HG03565 (cell line): ENCODE data around the gene TMEM163.
"Not testable (repeated sequence)": the region's sequence is repeated elsewhere in the genome, so short reads cannot be mapped to it uniquely, and the experiment has no call there.

Experiments used
- ATAC-seq: cut with Tn5 transposase; IDR thresholded peaks from one replicate; pipeline ENCODE4 v1.9.1; 2021; ENCODE audit warnings: mild to moderate bottlenecking, moderate library complexity; ENCODE audit not compliant: unreplicated experiment

The TMEM163 gene

DNA sequence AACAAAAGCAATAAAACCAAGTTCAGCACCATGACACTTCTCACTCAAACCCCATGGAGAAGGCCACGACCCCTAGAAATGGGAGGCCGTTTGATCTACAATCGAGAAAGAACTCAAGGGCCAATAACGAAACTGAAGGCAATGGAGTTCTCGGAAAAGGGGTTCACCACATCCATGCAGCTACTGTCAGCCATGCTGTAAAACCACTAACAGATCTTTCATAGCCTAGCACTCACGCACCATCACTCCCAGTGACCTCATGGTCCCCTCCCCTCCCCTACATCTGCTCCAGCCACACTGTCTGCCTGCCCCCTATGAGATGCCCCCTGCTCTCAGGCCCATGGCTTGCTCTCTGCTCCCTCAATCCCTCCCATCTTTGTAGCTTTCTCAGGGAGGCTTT is 135.3 kb downstream of the TMEM163 start:
- no peak for ATAC-seq

- ATAC-seq, result peak; percentile 30
These were observed 136.3 kb downstream of the TMEM163 start for GRCh38 chr2:134582547-134582899.

GRCh38 chr2:134581877-134582546 is 136.8 kb downstream of the TMEM163 start:
- ATAC-seq, result peak; percentile 58

- ATAC-seq, result no peak
These were observed 140.5 kb downstream of the TMEM163 start for GRCh38 chr2:134578316-134578715.

- ATAC-seq, result no peak
These were observed 142.3 kb downstream of the TMEM163 start for GRCh38 chr2:134576478-134576877.

- ATAC-seq, result no peak
These were observed 142.9 kb downstream of the TMEM163 start for GRCh38 chr2:134575888-134576287.

- ATAC-seq, result no peak
These were observed 144.0 kb downstream of the TMEM163 start for GRCh38 chr2:134574611-134575330.

GRCh38 chr2:134573724-134574123 is 145.1 kb downstream of the TMEM163 start:
- no peak for ATAC-seq

DNA sequence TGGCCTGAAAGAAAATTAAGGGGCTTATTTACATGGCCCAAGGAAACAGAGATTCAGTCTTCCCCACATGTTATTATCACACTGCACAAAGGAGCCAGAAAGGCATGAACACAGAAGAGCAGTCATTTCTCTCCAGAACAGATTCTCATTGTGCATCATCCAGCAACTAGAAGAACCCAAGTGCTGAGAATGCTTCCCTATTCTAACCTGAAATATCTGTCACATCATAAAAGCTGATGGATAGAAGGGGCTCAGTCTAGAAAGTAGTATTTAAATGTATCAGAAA is 145.8 kb downstream of the TMEM163 start:
- no peak for ATAC-seq

DNA sequence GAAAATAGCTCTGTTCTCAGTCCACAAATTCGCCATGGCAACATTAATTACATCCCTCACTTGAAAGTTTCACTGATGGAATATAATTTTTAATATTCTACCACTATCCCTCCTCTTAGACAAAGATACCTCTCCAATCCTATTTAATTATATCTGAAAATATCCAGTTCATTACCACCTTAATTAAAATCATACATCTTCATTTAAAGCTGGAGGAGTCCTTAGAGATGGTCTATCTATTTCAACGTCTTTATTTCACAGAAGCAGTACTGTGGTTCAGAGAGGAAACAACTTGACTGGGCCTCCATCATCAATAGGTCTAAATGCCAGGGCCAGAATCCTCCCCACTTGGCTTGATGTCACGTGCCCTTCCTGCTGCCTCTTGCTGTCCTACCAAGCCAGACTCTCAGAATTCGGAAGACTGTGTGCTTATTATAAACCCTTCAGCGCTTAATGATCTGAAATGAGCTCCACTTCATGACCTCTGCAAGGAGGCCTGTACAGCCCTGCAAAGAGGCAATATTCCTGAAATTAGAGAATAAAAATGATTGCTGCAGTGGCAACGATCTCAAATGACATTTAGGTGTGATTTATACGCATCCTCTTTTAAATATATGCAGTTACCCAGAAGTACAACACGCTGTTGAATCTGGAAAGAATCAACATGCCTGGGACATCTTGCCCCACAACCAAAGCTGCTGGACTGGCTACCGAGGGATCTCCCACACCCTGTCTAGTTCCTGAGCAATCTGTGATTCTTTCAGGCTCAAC is 146.3 kb downstream of the TMEM163 start:
- no peak for ATAC-seq

DNA sequence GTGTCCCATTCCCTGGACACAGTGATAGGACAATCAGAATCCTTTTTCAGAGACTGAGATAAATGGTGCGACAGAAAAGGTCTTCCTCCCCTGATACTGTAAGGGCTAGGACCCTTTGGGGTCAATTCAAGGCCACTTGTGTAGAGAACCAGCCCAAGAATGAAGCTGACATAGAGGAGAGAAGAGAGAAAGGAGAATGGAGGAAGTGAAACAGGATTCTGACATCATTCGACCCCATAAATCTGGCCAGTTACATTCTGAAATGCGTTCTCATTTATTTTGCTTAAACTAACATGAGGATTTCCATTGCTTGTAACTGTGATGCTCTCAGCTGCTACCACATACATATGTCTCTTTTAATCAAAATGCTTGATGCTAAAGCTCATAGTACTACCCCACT is 148.1 kb downstream of the TMEM163 start:
- ATAC-seq, result no peak

- no peak for ATAC-seq
These were observed 150.4 kb downstream of the TMEM163 start for GRCh38 chr2:134568413-134568812.

- ATAC-seq, result no peak
These were observed 151.1 kb downstream of the TMEM163 start for GRCh38 chr2:134567666-134568065.

GRCh38 chr2:134564955-134565354 is 153.8 kb downstream of the TMEM163 start:
- ATAC-seq, result not testable (repeated sequence)

DNA sequence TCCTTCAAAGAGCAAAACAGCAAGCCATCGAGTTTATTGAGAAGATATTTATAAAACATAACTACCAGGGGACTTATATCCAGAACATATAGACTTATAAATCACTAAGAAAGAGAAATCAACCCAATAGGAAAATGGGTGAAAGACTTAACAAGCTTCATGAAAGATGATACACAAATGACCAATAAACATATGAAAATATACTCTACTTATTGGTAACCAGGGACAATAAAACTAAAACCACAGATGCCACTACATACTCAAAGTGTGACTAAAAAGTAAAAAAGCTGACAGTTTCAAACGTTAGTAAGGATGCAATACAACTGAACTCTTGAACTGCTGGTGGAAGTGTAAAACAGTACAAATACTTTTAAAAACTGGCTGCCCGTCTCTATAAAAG is 154.3 kb downstream of the TMEM163 start:
- ATAC-seq, result no peak

GRCh38 chr2:134558208-134558830 is 160.5 kb downstream of the TMEM163 start:
- no peak for ATAC-seq

- ATAC-seq, result no peak
These were observed 163.4 kb downstream of the TMEM163 start for GRCh38 chr2:134555411-134555810.

GRCh38 chr2:134553657-134554056 is 165.1 kb downstream of the TMEM163 start:
- no peak for ATAC-seq

DNA sequence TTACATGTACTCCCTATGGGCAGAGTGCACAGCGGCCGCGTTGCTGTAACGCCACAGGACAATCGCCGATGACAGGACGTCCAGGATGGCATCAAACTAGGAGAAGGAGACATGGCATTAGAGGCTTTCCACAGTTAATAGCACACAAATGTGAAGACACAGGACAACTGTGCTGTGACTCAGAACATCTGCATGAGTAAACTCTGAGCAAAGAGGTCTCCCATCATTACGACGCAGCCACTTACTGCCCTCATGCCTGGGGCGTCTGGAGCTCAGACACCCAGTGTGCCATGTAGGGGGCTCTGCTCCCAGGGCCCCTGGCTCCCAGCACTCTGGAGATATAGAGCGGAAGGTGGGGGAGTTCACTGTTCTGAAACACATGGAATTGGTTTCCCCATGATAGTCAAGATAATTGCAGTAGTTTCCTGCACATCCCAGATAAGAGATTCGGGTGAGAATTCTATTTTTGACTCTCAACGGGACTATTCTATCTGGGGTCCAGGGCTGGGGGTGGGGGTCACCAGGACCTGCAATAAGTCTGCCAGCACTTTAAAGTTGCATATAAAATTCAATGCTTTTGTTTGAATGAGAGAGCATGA is 168.1 kb downstream of the TMEM163 start:
- no peak for ATAC-seq

DNA sequence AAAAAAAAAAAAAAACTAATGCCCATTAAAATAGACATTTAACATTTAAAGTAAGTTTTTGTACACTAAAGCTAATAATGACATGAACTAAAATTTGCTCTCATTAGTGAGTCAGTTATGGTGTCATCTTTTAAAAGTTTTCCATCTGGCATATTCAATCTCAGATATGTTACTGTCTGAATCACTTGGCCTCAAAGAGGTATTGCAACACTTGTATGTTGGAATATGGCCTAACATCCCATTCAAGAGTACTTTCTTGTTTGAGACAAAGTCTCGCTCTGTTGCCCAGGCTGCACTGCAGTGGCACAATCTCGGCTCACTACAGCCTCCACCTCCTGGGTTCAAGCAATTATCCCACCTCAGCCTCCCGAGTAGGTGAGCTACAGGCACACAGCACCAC is 169.7 kb downstream of the TMEM163 start:
- no peak for ATAC-seq

DNA sequence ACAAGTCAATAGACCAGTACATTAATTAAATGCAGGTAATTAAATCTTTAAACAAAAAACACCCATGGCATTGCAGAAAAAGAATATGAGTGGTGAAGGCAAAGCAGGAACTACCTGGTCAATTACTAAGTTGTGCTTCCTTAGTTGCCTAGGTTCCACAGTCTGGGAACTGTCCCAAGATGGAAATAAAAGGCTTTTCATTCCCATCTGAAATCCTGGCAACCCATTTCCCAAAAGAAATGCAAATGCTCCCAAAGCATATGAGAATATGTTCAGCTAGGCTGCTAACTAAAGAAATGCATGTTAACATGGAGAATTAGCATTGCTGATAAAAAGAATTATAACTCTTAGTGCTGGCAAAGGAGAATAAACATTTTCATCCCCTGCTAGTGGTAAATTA is 177.8 kb downstream of the TMEM163 start:
- no peak for ATAC-seq
